MM.1S (cell line): ENCODE results near the gene TMEM45A.
"Not testable (repeated sequence)": the region's sequence is repeated elsewhere in the genome, so short reads cannot be mapped to it uniquely, and the experiment has no call there.

ENCODE experiments used
- DNase-seq: peaks from one replicate; pipeline ENCODE4 v3.0.0-alpha.2; 2015
- H2AFZ ChIP-seq: fragments of 300-600 bp; sonication (generic); 2 replicates; pipeline ENCODE4 v1.6.0; 2016; ENCODE audit warnings: antibody characterized with exemption, low read length
- H3F3A ChIP-seq: fragments of 300-600 bp; sonication (generic); 2 replicates; pipeline ENCODE4 v1.6.1; 2016; ENCODE audit warnings: mild to moderate bottlenecking, antibody characterized with exemption, low read length, moderate library complexity, mixed read lengths; ENCODE audit not compliant: insufficient read depth
- H3K27ac ChIP-seq: fragments of 300-600 bp; sonication (generic); 2 replicates; pipeline ENCODE4 v1.5.1; 2016; ENCODE audit warnings: mild to moderate bottlenecking, low read length
- H3K27me3 ChIP-seq: fragments of 300-600 bp; sonication (generic); replicated peaks from 2 replicates; pipeline ENCODE4 v1.6.0; 2016; ENCODE audit warnings: low read length; ENCODE audit not compliant: insufficient read depth
- H3K36me3 ChIP-seq: fragments of 300-600 bp; sonication (generic); replicated peaks from 2 replicates; pipeline ENCODE4 v1.6.1; 2016; ENCODE audit warnings: mild to moderate bottlenecking, low read length, mixed read lengths; ENCODE audit not compliant: insufficient read depth
- H3K4me1 ChIP-seq: fragments of 300-600 bp; sonication (generic); 2 replicates; pipeline ENCODE4 v1.6.1; 2016; ENCODE audit warnings: low read length, mixed read lengths
- H3K4me2 ChIP-seq: fragments of 300-600 bp; sonication (generic); 2 replicates; pipeline ENCODE4 v1.6.0; 2016; ENCODE audit warnings: low read depth, low read length
- H3K4me3 ChIP-seq: fragments of 300-600 bp; sonication (generic); 2 replicates; pipeline ENCODE4 v1.5.1; 2016; ENCODE audit warnings: low read length, mixed read lengths
- H3K79me2 ChIP-seq: fragments of 300-600 bp; sonication (generic); 2 replicates; pipeline ENCODE4 v1.6.1; 2016; ENCODE audit warnings: mixed run types, low read length, mixed read lengths
- H3K9ac ChIP-seq: fragments of 300-600 bp; sonication (generic); 2 replicates; pipeline ENCODE4 v1.6.1; 2016; ENCODE audit warnings: low read length, mixed read lengths
- H3K9me2 ChIP-seq: fragments of 300-600 bp; sonication (generic); replicated peaks from 2 replicates; pipeline ENCODE4 v1.6.1; 2016; ENCODE audit warnings: mild to moderate bottlenecking, low read length, mixed read lengths; ENCODE audit not compliant: insufficient read depth
- H3K9me3 ChIP-seq: fragments of 300-600 bp; sonication (generic); replicated peaks from 2 replicates; pipeline ENCODE4 v1.6.1; 2016; ENCODE audit warnings: mild to moderate bottlenecking, low read length, mixed read lengths; ENCODE audit not compliant: insufficient read depth
- H4K20me1 ChIP-seq: fragments of 300-600 bp; sonication (generic); 2 replicates; pipeline ENCODE4 v1.6.1; 2016; ENCODE audit warnings: mild to moderate bottlenecking, low read length, moderate library complexity, mixed read lengths; ENCODE audit not compliant: insufficient read depth
- CTCF ChIP-seq: fragments of 300-600 bp; sonication (generic); IDR thresholded peaks from 2 replicates; pipeline ENCODE4 v1.5.1; 2016; ENCODE audit warnings: antibody characterized with exemption, low read length, mixed read lengths
- EZH2 ChIP-seq: fragments of 300-600 bp; sonication (generic); optimal IDR thresholded peaks from 2 replicates; pipeline ENCODE3; 2017; ENCODE audit warnings: low read depth, mild to moderate bottlenecking, antibody characterized with exemption, low read length, mixed read lengths
- EZH2phosphoT487 ChIP-seq: fragments of 300-600 bp; sonication (generic); IDR thresholded peaks from 2 replicates; pipeline ENCODE4 v1.6.1; 2018; ENCODE audit warnings: antibody characterized with exemption, low read length

The TMEM45A gene

GRCh38 chr3:100492059-100493006, at the start of gene TMEM45A:
TMEM45A (plus strand) TSS chr3:100492619; CDS start chr3:100555212, 62,593 bp downstream.
- Histone ChIP-seq H3K9ac (peak within 1 kb of the TSS; percentile 47; the same call in 1 of the 2 replicates), H3K27me3 (no peaks in the 10 kb centered on the region), H3K79me2 (no peaks in the 10 kb centered on the region), H3K27ac (no peak within 1 kb of the TSS), H3K4me1 (peaks cover 24% of the 10 kb centered on the region), H3K4me2 (peak within 1 kb of the TSS; percentile 78), H3K4me3 (peak within 1 kb of the TSS; percentile 73), H4K20me1 (no peaks in the 10 kb centered on the region), H3K36me3 (no peaks in the 10 kb centered on the region), H3K9me2 (no peaks in the 10 kb centered on the region), H2AFZ (peak within 1 kb of the TSS; percentile 97), H3K9me3 (no peaks in the 10 kb centered on the region), H3F3A (peaks cover 13% of the 10 kb centered on the region)
- peak; percentile 87 for DNase-seq
- no peak for TF ChIP-seq EZH2
- TF ChIP-seq CTCF: no peak
- no peak for TF ChIP-seq EZH2phosphoT487

- Histone ChIP-seq H3K36me3 (no peaks in the 10 kb centered on the region), H3K79me2 (no peaks in the 10 kb centered on the region), H2AFZ (no peak overlapping the region), H3K9me2 (no peaks in the 10 kb centered on the region), H4K20me1 (no peaks in the 10 kb centered on the region), H3K9ac (no peak overlapping the region), H3F3A (no peaks in the 10 kb centered on the region), H3K4me3 (no peak overlapping the region), H3K27me3 (no peaks in the 10 kb centered on the region), H3K4me1 (no peaks in the 10 kb centered on the region), H3K4me2 (no peak overlapping the region), H3K9me3 (no peaks in the 10 kb centered on the region; the same call in 1 of the 2 replicates), H3K27ac (no peak overlapping the region)
- no peak for TF ChIP-seq EZH2
- no peak for TF ChIP-seq EZH2phosphoT487
- no peak for TF ChIP-seq CTCF
- no peak for DNase-seq
Measured at GRCh38 chr3:100443690-100444089, 48.7 kb upstream of the TMEM45A start.

GRCh38 chr3:100447067-100447466, 45.4 kb upstream of the TMEM45A start:
- not testable (repeated sequence) for H3K9me3 ChIP-seq, H3K27ac ChIP-seq, H3K27me3 ChIP-seq, H4K20me1 ChIP-seq, H3K4me3 ChIP-seq, H3K9ac ChIP-seq, H3K4me2 ChIP-seq, H2AFZ ChIP-seq, H3K36me3 ChIP-seq, DNase-seq, H3K9me2 ChIP-seq, H3K4me1 ChIP-seq, H3K79me2 ChIP-seq, H3F3A ChIP-seq

- Histone ChIP-seq H3K79me2 (no peaks in the 10 kb centered on the region), H3K4me3 (no peak overlapping the region), H3K36me3 (no peaks in the 10 kb centered on the region), H3K9me3 (no peaks in the 10 kb centered on the region; the same call in 1 of the 2 replicates), H3K27me3 (no peaks in the 10 kb centered on the region), H4K20me1 (no peaks in the 10 kb centered on the region), H3K27ac (no peak overlapping the region), H3F3A (no peaks in the 10 kb centered on the region), H2AFZ (no peak overlapping the region), H3K9ac (no peak overlapping the region), H3K4me2 (no peak overlapping the region), H3K4me1 (no peaks in the 10 kb centered on the region), H3K9me2 (no peaks in the 10 kb centered on the region)
- DNase-seq: no peak
- TF ChIP-seq EZH2phosphoT487: no peak
- no peak for TF ChIP-seq EZH2
Measured at GRCh38 chr3:100448079-100448478, 44.3 kb upstream of the TMEM45A start.
